A549 (cell line): ENCODE measurements around the gene TNFRSF1B. TPM values are rescaled to one million over a fixed set of nuclear protein-coding genes. Genes with fewer than 3 reads are reported as not detected.

Source experiments
- ATAC-seq, 2 experiments: fragments of 200-7000 bp in 1 of 2; fragments of >200 bp in 1 of 2; cut with Nextera tagmentation in 1 of 2; cut with Tn5 transposase in 1 of 2; 3 replicates each; pipeline versions ENCODE4 v1.8.0 to v1.9.1; 2018 to 2020; ENCODE audit warnings: mild to moderate bottlenecking in 1 of 2, moderate library complexity in 1 of 2
- CTCF ChIA-PET: fragments of 300-600 bp; sonication (Branson Sonifier 250); formaldehyde crosslinking; extraction: SDS; loops from one replicate; lab custom pipeline; 2021; ENCODE audit warnings: antibody characterized with exemption, inconsistent platforms; lab: Yijun Ruan, JAX
- POLR2A ChIA-PET: fragments of 350-600 bp; formaldehyde crosslinking; extraction: SDS; loops from one replicate; lab custom pipeline; 2021; ENCODE audit warnings: antibody characterized with exemption, inconsistent platforms; lab: Yijun Ruan, JAX
- DNase-seq, 2 experiments: peaks; one replicate each; pipeline versions ENCODE4 v3.0.0 to v3.0.0-alpha.2; 2011 to 2016; ENCODE audit warnings: low read depth in 1 of 2, low spot score in 1 of 2
- FAIRE-seq: peaks from 2 replicates; lab custom pipeline; 2011; peaks lifted over from hg19 to GRCh38; lab: Jason Lieb, UNC
- H3K27ac ChIP-seq, 2 experiments: fragments of >200 bp; sonication (Bioruptor Twin); formaldehyde crosslinking; 3 replicates each; pipeline ENCODE4 v1.5.1; 2016 to 2017
- H3K4me1 ChIP-seq: fragments of >200 bp; sonication (Bioruptor Twin); formaldehyde crosslinking; 3 replicates; pipeline ENCODE4 v1.6.1; 2016
- H3K4me2 ChIP-seq: fragments of >200 bp; sonication (Bioruptor Twin); formaldehyde crosslinking; 3 replicates; pipeline ENCODE4 v1.6.1; 2016
- H3K4me3 ChIP-seq: fragments of >200 bp; sonication (Bioruptor Twin); formaldehyde crosslinking; 3 replicates; pipeline ENCODE4 v1.5.1; 2016
- H3K9me3 ChIP-seq: fragments of >200 bp; sonication (Bioruptor Twin); formaldehyde crosslinking; 3 replicates; pipeline ENCODE4 v1.6.1; 2016
- BHLHE40 ChIP-seq: IDR thresholded peaks from 2 replicates; pipeline ENCODE4 v1.6.1; 2012; ENCODE audit warnings: low read depth, low read length, inconsistent platforms
- CBX2 ChIP-seq: fragments of 200-600 bp; sonication (generic); IDR thresholded peaks from 2 replicates; pipeline ENCODE4 v1.6.1; 2016; ENCODE audit warnings: low read depth, mild to moderate bottlenecking, borderline replicate concordance
- CEBPB ChIP-seq, 2 experiments: fragments of >200 bp in 1 of 2; sonication (Bioruptor Twin) in 1 of 2; formaldehyde crosslinking in 1 of 2; IDR thresholded peaks; 2 replicates each; pipeline ENCODE4 v1.6.1; 2012 to 2016
- EHF ChIP-seq: fragments of 250-450 bp; sonication (Bioruptor Pico); IDR thresholded peaks from 2 replicates; pipeline ENCODE4 v1.5.0; 2020; ENCODE audit warnings: mild to moderate bottlenecking
- FOXS1 ChIP-seq: fragments of 250-450 bp; sonication (Bioruptor Pico); IDR thresholded peaks from 2 replicates; pipeline ENCODE4 v1.5.0; 2020; ENCODE audit warnings: mild to moderate bottlenecking, moderate library complexity
- KDM5A ChIP-seq: fragments of 200-600 bp; sonication (generic); IDR thresholded peaks from 2 replicates; pipeline ENCODE4 v1.6.1; 2016; ENCODE audit warnings: antibody characterized with exemption, mild to moderate bottlenecking
- NR3C1 ChIP-seq: fragments of >200 bp; sonication (Bioruptor Twin); formaldehyde crosslinking; IDR thresholded peaks from 3 replicates; pipeline ENCODE4 v1.6.1; 2017
- POLR2A ChIP-seq: IDR thresholded peaks from 2 replicates; pipeline ENCODE4 v1.6.1; 2012; ENCODE audit warnings: mild to moderate bottlenecking, low read length
- POLR2AphosphoS2 ChIP-seq: conservative IDR thresholded peaks from 2 replicates; pipeline ENCODE4 v1.6.1; 2012; ENCODE audit warnings: low read length, improper control_type of control experiment, inconsistent platforms
- RCOR1 ChIP-seq: fragments of 150-350 bp; IDR thresholded peaks from 2 replicates; pipeline ENCODE4 v1.6.1; 2014; ENCODE audit warnings: antibody characterized with exemption, low read length, low read depth
- SMC3 ChIP-seq: fragments of >200 bp; sonication (Bioruptor Twin); formaldehyde crosslinking; IDR thresholded peaks from 3 replicates; pipeline ENCODE4 v1.6.1; 2018; ENCODE audit warnings: inconsistent platforms
- ZFP36 ChIP-seq: fragments of 450-650 bp; IDR thresholded peaks from 2 replicates; pipeline ENCODE4 v1.6.1; 2014; ENCODE audit warnings: borderline replicate concordance; ENCODE audit not compliant: partially characterized antibody
- WGBS: methylation state at CpG from one replicate; pipeline ENCODE4 v1.1.6; 2017; ENCODE audit errors: missing lambda C conversion rate; 5-methylcytosine and 5-hydroxymethylcytosine counted together
- polyA plus RNA-seq, 4 experiments: library from polyadenylated mRNA; depleted of rRNA in 3 of 4; stranded (reverse); fragments of >200 nt; fragmentation: RNase III in 1 of 4; extraction: RNeasy Plus Mini Kit Qiagen cat#74134 plus additional on column Dnase treatment in 1 of 4; gene quantifications; 2 replicates in 3 of 4; 3 replicates in 1 of 4; pipeline ENCODE4 v1.2.3, GENCODE V29; 2011 to 2017
- TF ChIP-seq, protein P1 (sequence below): fragments of >200 bp; sonication (Bioruptor Twin); formaldehyde crosslinking; IDR thresholded peaks from 3 replicates; pipeline ENCODE4 v1.6.1; 2016
- TF ChIP-seq, protein P2 (sequence below): fragments of 250-450 bp; sonication (Bioruptor Pico); IDR thresholded peaks from 2 replicates; pipeline ENCODE4 v1.5.0; 2021; ENCODE audit warnings: mild to moderate bottlenecking, moderate library complexity, borderline replicate concordance
- TF ChIP-seq, protein P3 (sequence below): fragments of 150-350 bp; IDR thresholded peaks from 2 replicates; pipeline ENCODE4 v1.6.1; 2014; ENCODE audit warnings: low read depth, mild to moderate bottlenecking, low read length
- TF ChIP-seq, protein P4 (sequence below): fragments of 200-600 bp; sonication (generic); IDR thresholded peaks from 2 replicates; pipeline ENCODE4 v1.6.1; 2016; ENCODE audit warnings: antibody characterized with exemption, mild to moderate bottlenecking, moderate library complexity

Gene TNFRSF1B
- polyA plus RNA-seq, 2 of the 4 experiments (the other 2 are of a cell fraction) = 0.05 to 0.06 TPM

DNA sequence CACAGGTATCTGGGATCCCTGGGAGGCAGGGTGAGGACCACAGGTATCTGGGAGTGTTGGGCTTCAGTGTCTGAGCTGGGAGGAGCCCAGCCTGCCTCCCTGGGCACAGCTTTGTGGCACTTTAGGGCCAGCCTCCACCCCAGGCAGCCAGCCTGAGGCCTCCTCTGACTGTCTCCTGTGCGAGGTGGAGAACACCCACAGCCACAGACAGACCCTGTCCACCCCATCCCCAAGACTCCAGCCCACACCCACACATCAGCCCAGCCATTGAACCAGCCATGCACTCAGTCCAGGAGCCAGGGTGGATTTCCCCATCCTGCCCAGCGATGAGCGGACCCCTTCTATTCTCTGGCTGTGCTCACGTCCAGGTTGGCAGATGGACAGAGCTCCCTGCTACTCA lies 21.8 kb upstream of the TNFRSF1B start (continued):
- TF ChIP-seq POLR2AphosphoS2 (no peak), BHLHE40 (no peak), NR3C1 (no peak)

DNA sequence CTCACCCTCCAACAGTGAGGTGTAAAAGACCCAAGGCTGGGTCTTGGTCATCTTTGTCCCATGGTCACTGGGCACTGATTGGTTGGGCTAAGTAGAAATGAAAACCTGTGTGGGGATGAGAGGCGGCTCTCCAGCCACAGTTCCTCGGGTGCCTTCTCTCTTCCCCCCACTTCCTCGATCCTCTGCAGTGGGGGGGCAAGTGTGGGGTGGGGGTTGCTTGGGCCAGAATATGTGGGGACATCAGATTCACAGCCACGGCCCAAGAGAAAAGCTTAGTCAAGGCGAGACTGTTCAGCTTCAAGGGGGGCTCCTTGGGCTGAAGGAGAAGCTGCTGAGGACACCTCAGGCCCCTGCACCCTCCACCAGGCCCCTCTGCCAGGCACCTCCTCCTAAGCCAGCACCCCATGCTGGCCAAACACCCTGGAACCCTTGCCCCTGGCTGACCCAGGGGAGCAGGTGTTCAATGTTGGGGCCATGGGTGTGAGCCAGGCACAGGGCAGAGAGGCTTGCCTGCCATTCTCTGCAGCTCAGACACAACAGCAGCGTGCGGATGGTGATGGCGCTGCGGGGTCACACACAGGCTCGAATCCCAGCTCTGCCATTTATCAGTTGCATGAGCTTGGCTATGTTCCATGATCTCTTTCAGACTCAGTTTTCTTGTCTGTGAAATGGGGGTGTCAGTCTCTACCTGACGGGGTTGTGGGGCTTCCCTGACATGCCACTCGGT lies 21.0 kb upstream of the TNFRSF1B start:
- POLR2A ChIA-PET = no interaction called here
- DNase-seq (no peak), FAIRE-seq (no peak), ATAC-seq (no peak)
- Histone ChIP-seq H3K4me2 (no peak overlapping the region), H3K9me3 (no peaks in the 10 kb centered on the region), H3K4me3 (no peak overlapping the region)
- CTCF ChIA-PET = interaction anchor here (7.9 kb wide), 1 partner anchor 21 kb away, joined by 48 read pairs; no protein-coding TSS in a partner anchor
- 77% methylated on average over 12 of the region's 12 CpGs for WGBS
- TF ChIP-seq CBX2 (no peak), FOXS1 (CRISPR knock-in tag) (no peak), CEBPB (IDR thresholded peaks at IDR 0.05) (no peak), ZFP36 (no peak), SMC3 (no peak), RCOR1 (no peak), KDM5A (no peak), EHF (no peak), POLR2AphosphoS2 (no peak), POLR2A (no peak)
- TF ChIP-seq, protein P1, sequence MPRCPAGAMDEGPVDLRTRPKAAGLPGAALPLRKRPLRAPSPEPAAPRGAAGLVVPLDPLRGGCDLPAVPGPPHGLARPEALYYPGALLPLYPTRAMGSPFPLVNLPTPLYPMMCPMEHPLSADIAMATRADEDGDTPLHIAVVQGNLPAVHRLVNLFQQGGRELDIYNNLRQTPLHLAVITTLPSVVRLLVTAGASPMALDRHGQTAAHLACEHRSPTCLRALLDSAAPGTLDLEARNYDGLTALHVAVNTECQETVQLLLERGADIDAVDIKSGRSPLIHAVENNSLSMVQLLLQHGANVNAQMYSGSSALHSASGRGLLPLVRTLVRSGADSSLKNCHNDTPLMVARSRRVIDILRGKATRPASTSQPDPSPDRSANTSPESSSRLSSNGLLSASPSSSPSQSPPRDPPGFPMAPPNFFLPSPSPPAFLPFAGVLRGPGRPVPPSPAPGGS = no peak
- TF ChIP-seq, protein P2, sequence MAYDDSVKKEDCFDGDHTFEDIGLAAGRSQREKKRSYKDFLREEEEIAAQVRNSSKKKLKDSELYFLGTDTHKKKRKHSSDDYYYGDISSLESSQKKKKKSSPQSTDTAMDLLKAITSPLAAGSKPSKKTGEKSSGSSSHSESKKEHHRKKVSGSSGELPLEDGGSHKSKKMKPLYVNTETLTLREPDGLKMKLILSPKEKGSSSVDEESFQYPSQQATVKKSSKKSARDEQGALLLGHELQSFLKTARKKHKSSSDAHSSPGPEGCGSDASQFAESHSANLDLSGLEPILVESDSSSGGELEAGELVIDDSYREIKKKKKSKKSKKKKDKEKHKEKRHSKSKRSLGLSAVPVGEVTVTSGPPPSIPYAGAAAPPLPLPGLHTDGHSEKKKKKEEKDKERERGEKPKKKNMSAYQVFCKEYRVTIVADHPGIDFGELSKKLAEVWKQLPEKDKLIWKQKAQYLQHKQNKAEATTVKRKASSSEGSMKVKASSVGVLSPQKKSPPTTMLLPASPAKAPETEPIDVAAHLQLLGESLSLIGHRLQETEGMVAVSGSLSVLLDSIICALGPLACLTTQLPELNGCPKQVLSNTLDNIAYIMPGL (CRISPR knock-in tag) = no peak
- TF ChIP-seq, protein P3, sequence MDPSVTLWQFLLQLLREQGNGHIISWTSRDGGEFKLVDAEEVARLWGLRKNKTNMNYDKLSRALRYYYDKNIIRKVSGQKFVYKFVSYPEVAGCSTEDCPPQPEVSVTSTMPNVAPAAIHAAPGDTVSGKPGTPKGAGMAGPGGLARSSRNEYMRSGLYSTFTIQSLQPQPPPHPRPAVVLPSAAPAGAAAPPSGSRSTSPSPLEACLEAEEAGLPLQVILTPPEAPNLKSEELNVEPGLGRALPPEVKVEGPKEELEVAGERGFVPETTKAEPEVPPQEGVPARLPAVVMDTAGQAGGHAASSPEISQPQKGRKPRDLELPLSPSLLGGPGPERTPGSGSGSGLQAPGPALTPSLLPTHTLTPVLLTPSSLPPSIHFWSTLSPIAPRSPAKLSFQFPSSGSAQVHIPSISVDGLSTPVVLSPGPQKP = no peak
- TF ChIP-seq, protein P4, sequence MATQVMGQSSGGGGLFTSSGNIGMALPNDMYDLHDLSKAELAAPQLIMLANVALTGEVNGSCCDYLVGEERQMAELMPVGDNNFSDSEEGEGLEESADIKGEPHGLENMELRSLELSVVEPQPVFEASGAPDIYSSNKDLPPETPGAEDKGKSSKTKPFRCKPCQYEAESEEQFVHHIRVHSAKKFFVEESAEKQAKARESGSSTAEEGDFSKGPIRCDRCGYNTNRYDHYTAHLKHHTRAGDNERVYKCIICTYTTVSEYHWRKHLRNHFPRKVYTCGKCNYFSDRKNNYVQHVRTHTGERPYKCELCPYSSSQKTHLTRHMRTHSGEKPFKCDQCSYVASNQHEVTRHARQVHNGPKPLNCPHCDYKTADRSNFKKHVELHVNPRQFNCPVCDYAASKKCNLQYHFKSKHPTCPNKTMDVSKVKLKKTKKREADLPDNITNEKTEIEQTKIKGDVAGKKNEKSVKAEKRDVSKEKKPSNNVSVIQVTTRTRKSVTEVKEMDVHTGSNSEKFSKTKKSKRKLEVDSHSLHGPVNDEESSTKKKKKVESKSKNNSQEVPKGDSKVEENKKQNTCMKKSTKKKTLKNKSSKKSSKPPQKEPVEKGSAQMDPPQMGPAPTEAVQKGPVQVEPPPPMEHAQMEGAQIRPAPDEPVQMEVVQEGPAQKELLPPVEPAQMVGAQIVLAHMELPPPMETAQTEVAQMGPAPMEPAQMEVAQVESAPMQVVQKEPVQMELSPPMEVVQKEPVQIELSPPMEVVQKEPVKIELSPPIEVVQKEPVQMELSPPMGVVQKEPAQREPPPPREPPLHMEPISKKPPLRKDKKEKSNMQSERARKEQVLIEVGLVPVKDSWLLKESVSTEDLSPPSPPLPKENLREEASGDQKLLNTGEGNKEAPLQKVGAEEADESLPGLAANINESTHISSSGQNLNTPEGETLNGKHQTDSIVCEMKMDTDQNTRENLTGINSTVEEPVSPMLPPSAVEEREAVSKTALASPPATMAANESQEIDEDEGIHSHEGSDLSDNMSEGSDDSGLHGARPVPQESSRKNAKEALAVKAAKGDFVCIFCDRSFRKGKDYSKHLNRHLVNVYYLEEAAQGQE = no peak
- TF ChIP-seq, all 56 proteins: peak for 0
- H3K4me1 ChIP-seq = peaks cover 4% of the 10 kb centered on the region; the same call in 2 of the 3 replicates
- no peak overlapping the region for H3K27ac ChIP-seq
